Brain microvascular endothelial cell (primary cell): ENCODE data around the gene ZNF423.

Experiments
- DNase-seq: peaks from one replicate; pipeline ENCODE4 v3.0.0-alpha.2; 2020
- H3K27ac ChIP-seq: fragments of 250-450 bp; sonication (Bioruptor Pico); 2 replicates; pipeline ENCODE4 v1.5.1; 2020; ENCODE audit warnings: mild to moderate bottlenecking, moderate library complexity
- H3K27me3 ChIP-seq: fragments of 250-450 bp; sonication (Bioruptor Pico); replicated peaks from 2 replicates; pipeline ENCODE4 v1.5.1; 2020; ENCODE audit warnings: mild to moderate bottlenecking
- H3K36me3 ChIP-seq: fragments of 250-450 bp; sonication (Bioruptor Pico); replicated peaks from 2 replicates; pipeline ENCODE4 v1.5.1; 2020; ENCODE audit warnings: mild to moderate bottlenecking
- H3K4me3 ChIP-seq: 2 replicates; pipeline ENCODE4 v1.5.1; 2011; ENCODE audit warnings: low read depth, mild to moderate bottlenecking, control low read depth, low read length, moderate library complexity
- CTCF ChIP-seq: IDR thresholded peaks from 2 replicates; pipeline ENCODE4 v1.5.1; 2011; ENCODE audit warnings: low read depth, mild to moderate bottlenecking, moderate library complexity, low read length, control low read depth, inconsistent platforms; ENCODE audit errors: missing control alignments
- in situ Hi-C: cut with HindIII; loops from 2 replicates; pipeline ENCODE4 v1.10.0; 2017; ENCODE audit warnings: low sequenced_read_pairs, low pct_ligation_motif_present

ZNF423 gene

GRCh38 chr16:49596068-49596467, 259.8 kb downstream of the ZNF423 start:
- Histone ChIP-seq H3K27me3 (no peaks in the 10 kb centered on the region), H3K27ac (peak overlapping the region; percentile 36), H3K36me3 (no peaks in the 10 kb centered on the region), H3K4me3 (peak overlapping the region; percentile 22)
- DNase-seq = peak; percentile 59
- TF ChIP-seq CTCF = no peak
- in situ Hi-C loops = no loop called here

GRCh38 chr16:49594685-49595498, 261.0 kb downstream of the ZNF423 start:
- H3K27ac ChIP-seq = no peak overlapping the region
- in situ Hi-C loops = no loop called here
- no peaks in the 10 kb centered on the region for H3K36me3 ChIP-seq
- DNase-seq = no peak
- H3K4me3 ChIP-seq = no peak overlapping the region
- H3K27me3 ChIP-seq = no peaks in the 10 kb centered on the region
- no peak for TF ChIP-seq CTCF

- DNase-seq = no peak
- TF ChIP-seq CTCF = no peak
- in situ Hi-C loops = no loop called here
- no peak overlapping the region for H3K4me3 ChIP-seq
- no peaks in the 10 kb centered on the region for H3K27me3 ChIP-seq
- H3K27ac ChIP-seq = no peak overlapping the region
- no peaks in the 10 kb centered on the region for H3K36me3 ChIP-seq
These were observed 261.8 kb downstream of the ZNF423 start for GRCh38 chr16:49594153-49594552.

GRCh38 chr16:49593424-49594040, 262.4 kb downstream of the ZNF423 start:
- Histone ChIP-seq H3K27ac (no peak overlapping the region), H3K36me3 (no peaks in the 10 kb centered on the region), H3K27me3 (no peaks in the 10 kb centered on the region), H3K4me3 (no peak overlapping the region)
- in situ Hi-C loops = no loop called here
- no peak for DNase-seq
- no peak for TF ChIP-seq CTCF

- peak; percentile 88 for TF ChIP-seq CTCF
- H3K27ac ChIP-seq = no peak overlapping the region
- no peak for DNase-seq
- no peaks in the 10 kb centered on the region for H3K27me3 ChIP-seq
- H3K4me3 ChIP-seq = no peak overlapping the region
- in situ Hi-C loops = no loop called here
- H3K36me3 ChIP-seq = no peaks in the 10 kb centered on the region
These were observed 263.1 kb downstream of the ZNF423 start for GRCh38 chr16:49592546-49593423.
